C4-2B (cell line): ENCODE data around the gene NUF2.

Source experiments
- ZFX ChIP-seq: fragments of 450-650 bp; IDR thresholded peaks from 2 replicates; pipeline ENCODE4 v1.6.1; 2017
- TF ChIP-seq, protein P1 (sequence below): fragments of 450-650 bp; conservative IDR thresholded peaks from 2 replicates; pipeline ENCODE4 v1.5.1; 2017; ENCODE audit warnings: mild to moderate bottlenecking

DNA sequence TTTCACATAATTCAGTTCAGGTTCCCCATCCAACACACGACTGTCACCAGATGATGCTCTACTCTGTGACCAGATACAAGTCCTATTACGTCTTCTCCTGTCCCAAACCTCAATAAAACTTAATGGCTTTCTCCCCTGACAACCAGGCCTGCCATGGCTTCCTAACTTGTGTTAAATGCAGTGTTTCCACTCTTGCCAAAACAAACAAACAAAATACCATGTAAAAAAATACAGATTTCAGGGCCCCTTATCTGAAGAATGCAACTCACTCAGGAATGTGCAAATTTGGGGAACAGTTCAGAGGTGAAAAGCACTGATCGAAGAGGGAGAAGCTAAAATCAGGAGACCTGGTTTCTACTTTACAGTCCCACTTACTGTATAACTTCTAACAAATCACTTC is 863 bp upstream of the NUF2 start:
- TF ChIP-seq, protein P1, sequence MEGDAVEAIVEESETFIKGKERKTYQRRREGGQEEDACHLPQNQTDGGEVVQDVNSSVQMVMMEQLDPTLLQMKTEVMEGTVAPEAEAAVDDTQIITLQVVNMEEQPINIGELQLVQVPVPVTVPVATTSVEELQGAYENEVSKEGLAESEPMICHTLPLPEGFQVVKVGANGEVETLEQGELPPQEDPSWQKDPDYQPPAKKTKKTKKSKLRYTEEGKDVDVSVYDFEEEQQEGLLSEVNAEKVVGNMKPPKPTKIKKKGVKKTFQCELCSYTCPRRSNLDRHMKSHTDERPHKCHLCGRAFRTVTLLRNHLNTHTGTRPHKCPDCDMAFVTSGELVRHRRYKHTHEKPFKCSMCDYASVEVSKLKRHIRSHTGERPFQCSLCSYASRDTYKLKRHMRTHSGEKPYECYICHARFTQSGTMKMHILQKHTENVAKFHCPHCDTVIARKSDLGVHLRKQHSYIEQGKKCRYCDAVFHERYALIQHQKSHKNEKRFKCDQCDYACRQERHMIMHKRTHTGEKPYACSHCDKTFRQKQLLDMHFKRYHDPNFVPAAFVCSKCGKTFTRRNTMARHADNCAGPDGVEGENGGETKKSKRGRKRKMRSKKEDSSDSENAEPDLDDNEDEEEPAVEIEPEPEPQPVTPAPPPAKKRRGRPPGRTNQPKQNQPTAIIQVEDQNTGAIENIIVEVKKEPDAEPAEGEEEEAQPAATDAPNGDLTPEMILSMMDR = no peak
- no peak for TF ChIP-seq ZFX
